Measurements from ENCODE around the gene RAB6B.

Gene RAB6B

DNA sequence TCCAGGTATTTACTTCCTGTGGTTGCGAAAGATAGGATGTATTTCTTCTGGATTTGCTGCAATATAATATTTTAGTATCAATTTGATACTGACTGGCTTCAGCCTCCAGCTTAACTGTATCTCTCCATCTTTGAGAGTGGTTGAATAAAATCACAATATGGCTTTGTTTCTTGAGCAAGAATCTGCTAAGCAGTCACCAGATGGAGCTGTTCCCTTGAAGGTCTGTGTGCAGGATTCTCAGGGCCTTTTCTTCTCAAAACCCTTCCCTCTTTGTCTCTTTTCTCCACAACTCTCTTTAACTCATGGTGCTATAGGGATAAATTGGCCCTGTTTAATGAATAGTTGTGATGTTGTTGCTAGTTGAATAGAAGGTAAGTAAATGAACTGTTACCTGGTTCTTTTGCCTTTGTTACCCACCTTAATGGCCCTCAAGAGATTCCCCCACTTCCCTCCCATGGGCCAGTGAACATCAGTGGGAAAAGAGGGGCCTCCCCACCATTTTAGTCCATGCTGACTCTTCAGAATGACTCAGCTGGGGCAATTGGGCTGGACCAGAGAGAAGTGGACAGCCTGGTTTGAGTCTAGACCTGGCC, 34.8 kb upstream of the RAB6B start:
- DNase-seq: peak; percentile 52

DNA sequence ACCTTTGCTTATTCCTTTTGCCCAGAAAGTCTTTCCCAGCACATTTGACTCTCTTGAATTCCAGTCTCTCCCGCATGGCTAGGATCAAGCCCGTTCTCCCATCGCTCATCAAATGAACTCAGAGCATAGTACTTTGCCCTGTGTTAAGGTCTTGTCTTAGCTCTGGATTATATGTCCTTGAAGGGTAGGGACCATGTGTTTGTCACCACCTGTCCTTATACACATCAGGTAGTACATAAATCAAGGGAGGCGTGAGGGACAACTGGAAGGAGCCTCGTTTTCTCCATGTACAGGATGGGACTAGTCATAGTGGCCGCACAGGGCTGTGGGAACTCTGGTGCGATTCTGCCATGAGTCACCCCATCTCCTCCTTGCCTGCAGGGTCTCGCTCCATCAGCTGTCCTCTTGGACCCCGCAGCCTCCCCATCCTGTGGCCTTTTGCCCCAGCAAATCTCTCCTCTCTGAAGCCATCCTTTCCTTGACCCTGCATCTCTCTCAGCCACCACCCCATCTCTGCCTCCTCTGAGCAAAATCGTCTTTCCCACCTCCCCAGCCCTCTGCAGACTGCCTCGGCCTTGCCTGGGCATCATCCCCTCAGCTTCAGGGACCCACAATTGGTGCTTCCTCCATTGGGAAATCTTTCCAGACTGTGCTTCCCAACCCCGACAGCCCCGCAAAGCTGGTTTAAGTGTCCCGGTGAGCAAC, 33.4 kb upstream of the RAB6B start:
- no peak for DNase-seq

DNA sequence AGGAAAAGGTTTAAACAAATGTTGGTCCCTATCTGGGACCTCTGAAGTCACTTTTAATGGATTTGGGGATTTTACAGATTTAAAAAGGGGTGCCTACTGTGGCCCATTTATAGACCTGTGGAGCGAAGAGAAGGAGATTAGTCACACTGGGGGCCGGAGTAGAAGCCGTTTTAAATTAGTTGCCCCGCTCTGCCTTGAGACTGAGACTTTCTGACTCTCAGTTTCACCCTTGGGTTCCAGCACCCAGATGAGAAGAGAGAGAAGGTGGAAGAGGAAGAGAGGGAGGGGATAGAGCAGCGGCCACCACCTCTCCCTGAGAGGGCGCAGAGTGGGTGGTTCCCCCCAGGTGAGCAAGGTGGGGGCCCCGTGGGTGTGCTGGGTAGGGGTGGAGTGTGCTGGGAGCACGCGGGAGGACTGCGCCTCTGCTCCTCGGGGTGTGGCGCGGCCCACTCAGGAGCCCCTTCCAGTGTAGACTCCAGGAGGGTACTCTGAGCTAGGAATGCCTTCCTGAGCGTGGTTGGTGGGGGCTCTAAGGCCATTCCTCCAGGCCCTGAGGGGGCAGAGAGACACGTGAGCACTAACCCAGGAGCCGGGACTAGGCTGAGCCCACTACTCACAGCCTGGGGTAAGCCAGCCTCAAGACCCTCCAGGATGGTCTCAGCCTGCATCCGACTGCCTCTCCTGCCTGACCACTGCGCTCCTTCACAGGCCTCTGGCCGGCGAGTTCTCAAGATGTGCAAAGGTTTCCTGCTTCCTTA, 32.6 kb upstream of the RAB6B start:
- DNase-seq: no peak

DNA sequence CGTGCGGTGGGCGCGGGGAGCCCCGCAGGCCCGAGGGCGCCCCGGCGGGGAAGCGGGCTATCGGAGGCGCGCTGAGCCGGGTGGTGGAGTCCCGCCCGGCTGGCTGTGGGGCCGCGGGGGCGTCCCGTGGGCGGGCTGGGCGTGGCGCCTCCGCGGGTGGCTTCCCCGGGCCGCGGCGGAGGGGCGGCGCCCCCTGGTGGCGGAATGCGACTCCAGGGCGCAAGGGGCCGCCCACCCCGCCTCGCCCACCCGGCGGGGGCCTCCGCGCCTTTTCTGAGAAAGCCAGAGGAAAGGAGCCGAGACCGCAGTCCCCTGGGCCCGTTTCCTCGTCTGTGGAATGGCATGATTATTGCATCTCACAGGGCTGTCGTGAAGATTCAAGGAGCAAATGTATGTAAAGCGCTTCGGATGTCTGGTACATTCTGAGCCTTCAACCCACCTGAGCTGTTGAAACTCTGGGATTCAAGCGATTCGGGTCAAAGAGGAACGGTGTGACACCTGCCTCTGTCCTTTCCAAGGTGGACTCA, 31.9 kb upstream of the RAB6B start:
- peak; percentile 43 for DNase-seq

DNA sequence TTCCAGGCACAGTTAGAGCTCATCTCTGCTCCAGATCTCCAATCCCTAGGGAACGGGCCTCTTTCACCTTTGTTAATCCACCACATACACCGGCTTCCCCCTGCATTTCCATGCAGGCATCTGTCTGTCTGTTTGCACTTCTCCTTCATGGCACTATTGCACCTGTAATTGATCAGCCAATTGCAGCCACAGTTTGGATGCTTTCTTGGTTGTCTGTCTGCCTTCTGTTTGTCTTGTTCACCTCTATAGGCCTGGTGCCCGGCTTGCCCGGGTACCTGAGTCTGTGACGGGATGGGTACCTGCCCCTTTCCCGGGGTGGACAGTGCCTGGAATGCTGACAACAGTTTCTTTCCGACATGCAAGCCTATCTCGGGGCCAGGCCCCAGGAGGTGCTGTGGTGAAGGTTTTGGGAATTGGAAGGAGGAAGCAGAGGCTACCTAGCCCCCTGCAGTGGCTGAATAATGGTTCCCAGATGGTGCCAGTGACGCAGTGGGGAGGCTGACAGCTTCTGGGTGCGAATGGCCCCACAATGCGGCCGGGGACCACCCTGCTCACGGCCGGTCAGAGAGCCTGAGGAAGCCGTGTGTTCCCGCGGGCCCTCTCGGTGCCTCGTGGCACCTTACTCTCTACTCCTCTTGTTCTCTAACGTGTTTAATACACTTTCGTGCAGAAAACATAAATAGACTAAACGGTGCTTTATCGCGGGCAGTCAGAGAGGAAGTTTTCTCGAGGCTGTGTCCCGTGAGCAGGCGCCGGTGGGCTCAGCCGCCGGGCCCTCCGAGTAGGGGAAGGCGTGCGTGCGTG, 31.3 kb upstream of the RAB6B start:
- no peak for DNase-seq

DNA sequence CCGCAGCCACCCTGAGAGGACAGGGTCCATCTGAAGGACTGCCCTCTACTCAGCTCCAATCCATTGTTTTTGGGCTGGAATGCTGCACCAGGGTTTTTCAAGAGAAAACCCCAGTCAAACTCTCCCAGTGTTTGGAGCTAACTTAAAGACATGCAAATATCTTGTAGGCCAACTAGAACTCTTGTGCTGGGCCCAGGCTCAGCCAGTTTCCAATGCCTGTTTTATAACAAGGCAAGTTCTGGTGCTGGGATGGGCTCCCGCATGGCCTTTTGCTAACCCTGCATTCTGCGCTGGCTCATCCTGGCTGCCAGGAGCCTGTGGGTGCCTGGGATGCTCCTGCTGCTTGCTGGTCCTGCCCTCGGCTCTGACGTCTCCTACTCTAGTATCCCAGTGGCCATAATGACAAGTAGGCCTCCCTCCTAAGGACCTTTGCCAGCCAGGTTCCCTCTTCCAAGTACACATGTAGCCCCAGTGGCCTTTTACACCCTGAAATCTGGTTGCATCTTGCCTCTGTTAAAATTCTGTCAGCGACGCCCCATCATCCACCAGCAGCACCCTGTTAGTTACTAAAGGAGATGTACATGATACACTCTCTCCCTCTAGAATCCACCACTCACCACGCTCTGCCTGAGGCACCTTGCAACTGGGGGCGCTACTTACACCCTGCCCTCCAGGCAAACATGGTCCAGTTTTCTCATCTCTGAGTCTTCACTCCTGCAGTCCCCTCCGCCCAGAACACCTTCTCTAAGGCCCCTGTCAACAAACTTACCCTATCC, 30.5 kb upstream of the RAB6B start:
- DNase-seq: no peak

DNA sequence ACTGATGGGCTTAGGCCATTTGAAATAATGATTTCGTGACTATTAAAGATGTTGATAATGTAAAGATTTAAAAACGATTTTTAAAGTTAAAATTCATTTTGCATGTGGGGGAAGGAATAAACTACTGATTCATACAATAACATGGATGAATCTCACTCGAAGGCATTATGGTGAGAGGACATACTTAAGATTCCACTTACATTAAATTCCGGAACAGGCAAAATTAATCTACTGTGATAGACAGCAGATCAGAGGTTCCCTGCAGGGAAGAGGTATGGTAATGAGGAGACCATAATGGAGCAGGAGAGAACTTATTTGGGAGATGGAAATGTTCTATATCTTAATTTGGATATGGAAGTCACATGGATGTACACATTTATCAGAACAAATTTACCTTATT, 28.4 kb upstream of the RAB6B start:
- DNase-seq: no peak

DNA sequence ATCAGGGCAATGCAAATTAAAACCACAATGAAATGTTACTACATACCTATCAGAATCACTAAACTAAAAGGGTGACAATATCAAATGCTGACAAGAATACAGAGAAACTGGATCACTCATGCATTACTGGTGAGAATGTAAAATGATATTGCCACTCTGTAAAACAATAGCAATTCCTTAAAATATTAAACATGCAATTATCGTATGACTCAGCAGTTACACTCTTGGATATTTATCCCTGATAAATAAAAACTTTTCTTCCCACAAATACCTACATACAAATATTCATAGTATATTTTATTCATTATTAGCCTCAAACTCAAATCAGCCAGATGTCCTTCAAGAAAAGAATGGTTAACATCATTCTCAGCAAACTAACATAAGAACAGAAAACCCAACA, 25.9 kb upstream of the RAB6B start:
- DNase-seq: no peak

DNA sequence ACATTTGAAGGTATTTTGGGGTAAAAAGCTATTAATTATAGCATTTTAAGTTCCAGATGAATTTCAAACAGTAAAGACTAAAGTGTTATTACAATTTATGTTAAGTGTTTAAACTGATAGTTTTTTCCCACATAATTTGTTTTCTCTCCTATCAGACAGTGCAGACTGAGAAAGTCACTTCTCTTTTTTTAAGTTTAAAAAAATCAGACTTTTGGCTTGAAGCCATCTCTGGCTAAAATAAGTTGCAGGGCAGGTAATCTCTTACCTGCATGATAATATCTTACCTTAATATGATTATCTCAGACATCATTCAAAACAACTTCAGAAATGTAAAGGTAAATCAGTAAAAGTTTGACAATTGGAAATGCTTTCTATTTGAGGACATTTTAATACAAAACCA, 21.5 kb upstream of the RAB6B start:
- DNase-seq: no peak

DNA sequence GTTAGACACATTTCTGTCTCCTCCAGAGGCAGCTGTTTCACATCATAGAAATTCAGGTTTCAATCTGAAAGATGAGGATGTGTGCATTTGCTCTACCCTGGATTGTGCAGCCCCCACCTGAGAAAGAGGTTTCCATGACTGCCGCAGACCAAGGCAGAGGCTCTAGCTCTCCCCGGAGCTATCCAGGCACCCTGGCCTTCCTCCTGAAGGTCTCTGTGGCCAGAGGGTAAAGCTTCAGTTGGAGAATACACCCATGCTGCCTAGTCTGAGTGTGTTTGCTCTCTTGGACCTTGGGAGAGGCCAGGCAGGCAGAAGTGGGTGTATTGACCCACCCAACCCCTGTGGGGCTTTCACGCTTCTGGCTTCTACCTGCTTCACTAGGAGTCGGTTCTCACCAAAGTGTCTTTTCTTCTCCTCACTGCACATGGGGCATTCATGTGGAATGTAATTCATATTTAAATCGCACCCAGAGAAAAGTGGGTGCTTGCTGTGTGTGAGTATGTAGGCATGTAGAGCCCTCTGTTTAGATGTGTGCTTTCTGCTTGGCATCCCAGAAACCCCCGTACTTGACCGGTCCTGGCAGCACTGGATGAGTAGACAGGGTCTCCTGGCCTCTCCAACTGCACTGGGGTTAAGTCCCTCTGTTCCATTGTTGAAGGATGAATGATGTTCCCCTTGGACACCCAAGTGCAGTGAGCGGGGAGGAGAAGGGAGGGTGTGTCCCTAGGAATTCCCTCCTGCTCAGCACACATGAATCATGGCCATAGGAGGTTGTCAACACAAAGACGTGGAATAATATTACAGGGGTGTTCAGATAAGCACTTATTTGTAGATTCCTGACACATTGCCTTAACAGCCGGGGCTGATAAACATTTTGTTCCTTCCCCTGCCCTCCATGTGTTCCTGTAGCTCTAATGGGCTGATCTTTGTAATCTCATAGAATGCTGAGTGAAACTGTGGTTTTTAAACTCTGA, 20.3 kb upstream of the RAB6B start:
- DNase-seq: no peak

DNA sequence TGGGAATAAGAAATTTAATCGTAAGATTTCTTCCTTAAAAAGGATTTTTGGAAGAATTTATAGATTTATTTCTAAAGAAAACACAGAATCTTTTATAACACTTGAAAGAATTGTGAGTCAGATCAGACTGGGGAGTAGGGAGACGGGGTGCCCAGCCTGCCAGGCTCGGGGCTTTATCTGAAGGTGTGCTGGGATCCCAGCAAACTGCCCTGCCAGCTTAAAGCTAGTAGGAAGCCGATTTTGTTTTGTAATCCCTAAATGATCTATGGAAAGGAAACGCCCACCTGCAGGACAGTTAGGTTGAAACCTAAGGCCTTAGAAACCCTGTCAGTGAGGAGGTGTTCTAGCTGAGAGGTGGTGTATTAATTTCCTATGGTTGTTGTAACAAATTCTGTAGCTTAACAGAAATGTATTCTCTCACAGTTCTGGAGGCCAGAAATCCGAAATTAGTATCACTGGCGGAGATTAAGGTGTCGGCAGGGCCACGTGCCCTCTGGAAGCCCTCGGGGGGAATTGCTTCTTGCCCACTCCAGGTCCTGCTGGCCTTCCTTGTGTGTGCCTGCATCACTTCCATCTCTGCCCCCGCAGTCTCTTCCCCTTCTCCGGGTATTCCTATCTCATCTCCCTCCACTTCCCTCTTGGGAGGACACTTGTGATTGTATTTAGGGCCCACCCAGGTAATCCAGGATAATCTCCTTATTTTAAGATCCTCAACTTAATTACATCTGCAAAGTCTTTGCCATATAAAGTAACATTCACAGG, 19.3 kb upstream of the RAB6B start:
- DNase-seq: no peak

DNA sequence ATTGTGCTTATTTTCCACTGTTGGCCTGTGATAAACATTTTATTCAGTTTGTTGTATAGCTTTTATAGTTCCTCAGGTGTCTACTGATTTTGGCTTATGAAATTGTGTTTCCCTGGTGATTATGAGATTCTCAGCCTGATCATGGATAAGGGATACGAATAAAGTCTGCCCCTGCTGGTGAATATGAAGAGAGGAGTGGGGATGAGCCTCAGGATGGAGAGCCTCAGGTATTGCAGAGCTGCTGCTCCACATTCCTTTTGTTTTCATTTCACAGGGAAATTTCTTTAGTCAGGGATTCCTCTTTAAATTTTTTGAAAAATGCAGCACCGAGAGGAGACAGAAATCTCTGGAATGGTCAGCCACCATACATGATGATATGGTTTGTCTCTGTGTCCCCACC, 14.7 kb upstream of the RAB6B start:
- DNase-seq: no peak

DNA sequence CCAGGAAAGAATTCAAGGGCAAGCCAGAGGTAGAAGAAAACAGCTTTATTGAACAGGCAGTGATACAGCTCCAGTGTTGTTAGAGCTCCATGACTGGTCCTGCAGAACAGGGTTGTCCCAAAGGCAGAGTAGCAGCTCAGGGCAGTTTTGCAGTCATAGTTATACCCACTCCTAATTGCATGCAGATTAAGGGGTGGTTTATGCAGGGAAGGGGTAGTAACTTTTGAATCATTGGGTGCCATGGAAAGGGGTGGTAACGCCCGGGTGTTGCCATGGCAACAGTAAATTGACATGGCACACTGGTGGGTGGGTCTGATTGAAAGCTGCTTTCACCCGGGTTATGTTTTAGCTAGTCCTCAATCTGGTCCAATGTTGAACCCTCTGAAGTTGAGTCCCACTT, 9.7 kb upstream of the RAB6B start:
- no peak for DNase-seq

DNA sequence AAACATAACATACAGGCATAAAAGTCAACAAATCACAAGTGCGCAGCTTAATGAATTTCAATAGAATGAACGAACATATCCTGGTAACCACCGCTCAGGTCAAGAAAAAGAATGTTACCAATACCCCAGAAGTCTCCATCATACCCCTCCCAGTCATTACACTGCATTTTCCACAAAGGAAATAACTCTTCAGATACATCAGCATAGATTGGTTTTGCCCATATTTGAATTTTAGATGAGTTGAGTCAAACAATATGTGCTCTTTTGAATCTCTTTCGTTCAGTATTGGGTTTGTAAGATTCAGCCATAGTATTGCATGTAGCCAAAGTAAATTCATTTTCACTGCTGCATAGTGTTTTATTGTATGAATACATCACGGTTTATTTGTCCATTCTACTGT, 6.2 kb upstream of the RAB6B start:
- no peak for DNase-seq

DNA sequence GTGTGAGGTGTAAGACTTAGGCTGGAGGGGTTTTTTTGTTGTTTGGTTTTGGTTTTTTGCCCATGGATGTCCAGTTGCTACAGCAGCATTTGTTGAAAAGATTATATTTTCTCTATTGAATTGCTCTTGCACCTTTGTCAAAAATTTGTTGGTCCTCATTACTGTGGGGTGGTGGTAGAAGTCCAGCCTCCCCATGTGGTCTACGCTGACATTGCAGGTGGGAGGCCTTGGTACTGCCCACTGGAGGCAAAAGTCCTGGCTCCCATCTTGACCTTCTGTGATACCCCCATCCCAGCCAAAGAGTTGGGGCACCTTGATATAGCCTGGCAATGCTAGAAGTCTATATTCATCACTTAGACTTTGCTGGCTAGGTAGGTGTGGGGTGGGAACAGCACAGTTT, 5.4 kb upstream of the RAB6B start:
- no peak for DNase-seq

DNA sequence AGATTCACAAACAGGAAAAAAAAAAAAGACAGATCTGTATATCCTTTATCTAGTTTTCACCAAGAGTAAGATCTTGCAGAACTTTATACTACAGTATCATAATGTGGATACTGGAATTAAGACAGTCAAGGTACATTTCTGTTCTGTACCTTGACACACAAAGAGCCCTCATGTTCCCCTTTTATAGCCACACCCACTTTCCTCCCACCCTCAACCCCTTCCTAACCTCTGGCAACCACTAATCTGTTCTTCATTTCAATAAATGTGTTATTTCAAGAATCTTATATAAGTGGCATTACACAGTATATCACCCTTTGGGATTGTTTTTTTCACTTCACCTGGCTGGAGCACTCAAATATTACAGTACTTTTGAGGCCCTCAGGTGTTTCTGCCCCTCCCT, 3.6 kb upstream of the RAB6B start:
- no peak for DNase-seq

DNA sequence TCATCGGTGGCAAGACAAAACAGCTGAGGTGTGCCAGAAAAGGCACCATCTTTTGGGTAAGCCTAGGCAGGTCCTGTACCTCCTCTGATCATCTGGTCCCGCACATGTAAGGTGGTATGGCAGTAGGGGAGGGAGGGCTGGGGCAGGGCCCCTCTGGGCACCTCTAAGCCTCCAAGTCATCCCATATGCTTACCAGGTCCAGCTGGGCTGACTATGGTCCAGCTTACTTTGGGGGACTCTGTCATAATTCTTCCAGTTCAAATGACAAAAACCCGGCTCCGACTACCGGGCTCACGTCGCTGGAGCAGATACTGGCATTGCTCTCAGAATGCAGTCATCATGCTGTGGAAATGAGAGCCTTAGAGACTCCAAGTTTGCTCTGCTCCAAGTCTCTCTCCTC, 1.9 kb upstream of the RAB6B start:
- DNase-seq: no peak

DNA sequence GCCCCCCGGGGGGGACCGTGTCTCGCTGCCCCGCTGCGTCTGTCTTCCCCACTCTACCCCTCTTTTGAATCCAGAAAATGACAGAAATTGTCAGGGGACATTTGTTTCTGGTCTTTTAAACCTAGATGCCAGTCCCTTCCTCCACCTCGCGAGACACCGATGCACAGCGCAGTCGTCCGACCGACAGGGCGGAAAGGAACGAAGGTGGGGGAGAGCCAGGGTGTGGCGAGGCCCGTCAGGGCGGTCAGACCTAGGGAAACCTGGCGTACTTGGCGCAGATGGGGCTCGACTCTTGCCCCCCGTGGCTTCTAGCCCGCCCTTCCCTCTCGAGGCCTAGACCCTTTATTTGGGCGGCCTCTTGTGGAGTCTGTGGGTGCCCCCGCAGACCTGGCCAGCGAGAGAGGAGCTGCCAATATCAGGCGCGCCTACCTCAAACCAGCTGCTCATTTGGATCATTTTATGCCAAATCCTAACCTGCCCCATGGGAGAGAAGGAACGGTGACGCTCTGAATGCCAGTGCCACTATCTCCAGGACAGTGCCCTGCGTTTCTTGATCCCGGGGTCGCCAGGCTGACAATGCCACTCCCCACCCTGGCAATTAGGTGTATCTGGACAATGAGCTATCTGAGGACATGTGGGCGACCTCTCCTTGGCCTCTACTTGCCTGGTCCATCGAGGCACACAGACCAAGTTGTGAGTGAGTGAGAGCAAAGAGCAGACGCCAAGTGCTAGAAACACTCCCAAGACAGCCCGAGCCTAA, 500 bp upstream of the RAB6B start:
- DNase-seq: peak; percentile 10

DNA sequence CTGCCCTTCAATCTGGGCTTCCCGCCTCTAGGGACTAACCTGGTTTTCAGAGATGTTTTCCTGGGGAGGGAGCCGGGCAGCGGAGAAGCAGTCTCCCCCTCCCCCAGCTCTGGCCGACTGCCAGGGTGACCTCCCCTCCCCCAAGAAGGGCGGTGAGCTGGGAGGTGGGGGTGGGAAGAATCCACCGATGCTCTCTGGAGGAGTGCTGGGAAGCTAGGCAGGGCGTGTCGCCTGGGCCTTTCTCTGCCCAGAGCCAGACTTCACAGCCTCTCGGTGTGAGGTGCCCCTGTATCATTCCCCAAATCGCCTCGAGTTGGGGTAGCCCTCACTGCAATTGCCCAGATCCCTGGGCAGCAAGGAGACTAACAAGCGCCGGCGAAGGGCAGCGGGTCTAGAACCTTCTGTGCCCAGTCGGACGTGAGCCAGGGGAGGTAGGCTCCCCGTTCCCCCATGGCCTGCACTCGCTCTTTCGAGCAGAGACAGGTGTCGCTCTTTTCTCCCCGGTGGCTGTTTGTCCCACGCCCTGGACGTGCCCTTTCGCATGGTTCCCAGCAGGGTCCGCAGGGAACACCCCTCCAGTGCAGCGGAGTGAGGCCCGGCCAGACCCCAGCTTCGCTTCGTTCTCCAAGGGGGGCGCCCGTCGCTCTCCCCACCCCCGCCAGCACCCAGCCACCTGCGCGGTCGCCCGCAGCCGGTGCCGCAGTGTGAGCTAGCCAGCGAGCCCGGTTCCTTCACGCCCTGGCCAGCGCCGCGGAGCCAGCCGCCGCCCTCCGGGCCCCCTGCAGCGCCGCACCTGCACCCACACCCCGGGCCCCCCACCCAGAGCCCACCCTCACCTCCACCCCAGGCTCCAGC, 1.1 kb downstream of the RAB6B start:
- peak; percentile 2 for DNase-seq
